Muscle layer of colon (tissue), 2 donors: Measurements from ENCODE around the gene MYT1.

Experiments used
- H3K27ac ChIP-seq: one replicate; pipeline ENCODE4 v1.7.0; 2013; ENCODE audit warnings: low read depth, mild to moderate bottlenecking, low read length, moderate library complexity
- H3K27me3 ChIP-seq, 2 donors: one replicate each; pipeline ENCODE4 v1.7.0; 2013; ENCODE audit warnings: low read length in 2 of 2, mild to moderate bottlenecking in 2 of 2; ENCODE audit not compliant: insufficient read depth in 2 of 2, control insufficient read depth in 1 of 2
- H3K36me3 ChIP-seq: one replicate; pipeline ENCODE4 v1.7.0; 2013; ENCODE audit warnings: mild to moderate bottlenecking, low read length; ENCODE audit not compliant: insufficient read depth
- H3K4me1 ChIP-seq: one replicate; pipeline ENCODE4 v1.7.0; 2013; ENCODE audit warnings: mild to moderate bottlenecking, low read length; ENCODE audit not compliant: insufficient read depth
- H3K4me3 ChIP-seq, 2 donors: one replicate each; pipeline ENCODE4 v1.7.0; 2013; ENCODE audit warnings: low read length in 2 of 2, low read depth in 1 of 2, mild to moderate bottlenecking in 1 of 2, moderate library complexity in 1 of 2
- H3K9ac ChIP-seq: one replicate; pipeline ENCODE4 v1.7.0; 2013; ENCODE audit warnings: low read length
- H3K9me3 ChIP-seq: one replicate; pipeline ENCODE4 v1.7.0; 2013; ENCODE audit warnings: mild to moderate bottlenecking, low read length
- donor health status: abdominal sarcoma.
- donor health status: Adenocarcinoma of cecum.

Gene MYT1

GRCh38 chr20:64242003-64242796 is 77.9 kb downstream of the MYT1 start:
- H3K27ac ChIP-seq, result no peak overlapping the region
- H3K36me3 ChIP-seq, result no peaks in the 10 kb centered on the region
- no peak overlapping the region for H3K9ac ChIP-seq
- no peak overlapping the region for H3K4me3 ChIP-seq
- H3K9me3 ChIP-seq, result no peaks in the 10 kb centered on the region
- H3K4me1 ChIP-seq, result no peaks in the 10 kb centered on the region
- H3K27me3 ChIP-seq, result no peaks in the 10 kb centered on the region

- Histone ChIP-seq H3K27me3 (no peaks in the 10 kb centered on the region), H3K9me3 (no peaks in the 10 kb centered on the region), H3K9ac (no peak overlapping the region), H3K27ac (no peak overlapping the region), H3K4me3 (no peak overlapping the region), H3K36me3 (no peaks in the 10 kb centered on the region), H3K4me1 (no peaks in the 10 kb centered on the region)
Observed at GRCh38 chr20:64242797-64243475, 78.7 kb downstream of the MYT1 start.

- no peaks in the 10 kb centered on the region for H3K27me3 ChIP-seq
- H3K9ac ChIP-seq, result no peak overlapping the region
- H3K27ac ChIP-seq, result no peak overlapping the region
- H3K9me3 ChIP-seq, result no peaks in the 10 kb centered on the region
- H3K36me3 ChIP-seq, result no peaks in the 10 kb centered on the region
- H3K4me1 ChIP-seq, result no peaks in the 10 kb centered on the region
- H3K4me3 ChIP-seq, result no peak overlapping the region
Observed at GRCh38 chr20:64244281-64244805, 80.1 kb downstream of the MYT1 start.

- no peaks in the 10 kb centered on the region for H3K36me3 ChIP-seq
- H3K27me3 ChIP-seq, result no peaks in the 10 kb centered on the region
- no peak overlapping the region for H3K9ac ChIP-seq
- H3K9me3 ChIP-seq, result no peaks in the 10 kb centered on the region
- no peaks in the 10 kb centered on the region for H3K4me1 ChIP-seq
- no peak overlapping the region for H3K27ac ChIP-seq
- H3K4me3 ChIP-seq, result no peak overlapping the region
Observed at GRCh38 chr20:64244870-64245603, 80.8 kb downstream of the MYT1 start.

- Histone ChIP-seq H3K36me3 (no peaks in the 10 kb centered on the region), H3K4me3 (no peak overlapping the region), H3K9ac (no peak overlapping the region)
Observed at GRCh38 chr20:64245746-64246595, 81.7 kb downstream of the MYT1 start.

GRCh38 chr20:64246616-64247306 is 82.5 kb downstream of the MYT1 start:
- Histone ChIP-seq H3K9ac (no peak overlapping the region), H3K4me3 (no peak overlapping the region), H3K27ac (no peak overlapping the region), H3K4me1 (no peaks in the 10 kb centered on the region), H3K27me3 (no peaks in the 10 kb centered on the region), H3K36me3 (no peaks in the 10 kb centered on the region), H3K9me3 (no peaks in the 10 kb centered on the region)

More at GRCh38 chr20:64245746-64246595, 81.7 kb downstream of the MYT1 start:
- no peaks in the 10 kb centered on the region for H3K4me1 ChIP-seq
- no peaks in the 10 kb centered on the region for H3K27me3 ChIP-seq
- H3K9me3 ChIP-seq, result no peaks in the 10 kb centered on the region
- no peak overlapping the region for H3K27ac ChIP-seq

- Histone ChIP-seq H3K4me3 (no peak overlapping the region), H3K9me3 (no peaks in the 10 kb centered on the region), H3K27ac (no peak overlapping the region), H3K27me3 (no peaks in the 10 kb centered on the region), H3K36me3 (no peaks in the 10 kb centered on the region), H3K9ac (no peak overlapping the region), H3K4me1 (no peaks in the 10 kb centered on the region)
Observed at GRCh38 chr20:64247307-64247618, 83.0 kb downstream of the MYT1 start.

- Histone ChIP-seq H3K36me3 (no peaks in the 10 kb centered on the region), H3K4me3 (no peak overlapping the region), H3K4me1 (no peaks in the 10 kb centered on the region), H3K27me3 (no peaks in the 10 kb centered on the region), H3K27ac (no peak overlapping the region), H3K9me3 (no peaks in the 10 kb centered on the region), H3K9ac (no peak overlapping the region)
Observed at GRCh38 chr20:64247970-64248841, 84.0 kb downstream of the MYT1 start.

- H3K36me3 ChIP-seq, result no peaks in the 10 kb centered on the region
- no peak overlapping the region for H3K9ac ChIP-seq
- no peak overlapping the region for H3K27ac ChIP-seq
- no peaks in the 10 kb centered on the region for H3K9me3 ChIP-seq
- H3K4me3 ChIP-seq, result no peak overlapping the region
- no peaks in the 10 kb centered on the region for H3K27me3 ChIP-seq
- H3K4me1 ChIP-seq, result no peaks in the 10 kb centered on the region
Observed at GRCh38 chr20:64250027-64250426, 85.8 kb downstream of the MYT1 start.

GRCh38 chr20:64253000-64253383 is 88.7 kb downstream of the MYT1 start:
- no peaks in the 10 kb centered on the region for H3K9me3 ChIP-seq
- H3K9ac ChIP-seq, result no peak overlapping the region
- no peaks in the 10 kb centered on the region for H3K36me3 ChIP-seq
- no peak overlapping the region for H3K27ac ChIP-seq
- no peaks in the 10 kb centered on the region for H3K27me3 ChIP-seq
- H3K4me1 ChIP-seq, result peaks cover 11% of the 10 kb centered on the region
- H3K4me3 ChIP-seq, result no peak overlapping the region
